Right lobe of liver (tissue), 6 donors: Measurements from ENCODE around the gene TRABD. TPM values are rescaled to one million over a fixed set of nuclear protein-coding genes. Genes with fewer than 3 reads are reported as not detected.

Source experiments
- ATAC-seq, 4 donors: fragments of 200-7000 bp; cut with Tn5 transposase; one replicate each; pipeline ENCODE4 v1.9.1; 2020; ENCODE audit warnings: mild to moderate bottlenecking in 4 of 4, moderate library complexity in 4 of 4
- DNase-seq, 3 donors: peaks; one replicate each; pipeline ENCODE4 v3.0.0-alpha.2; 2020
- H3K27ac ChIP-seq, 3 donors: fragments of 200-600 bp; one replicate each; pipeline ENCODE4 v1.8.0; 2022
- H3K27me3 ChIP-seq, 2 donors: fragments of 200-600 bp; one replicate each; pipeline ENCODE4 v1.8.0; 2022
- H3K36me3 ChIP-seq, 4 donors: fragments of 200-600 bp; sonication (generic) in 1 of 4; one replicate each; pipeline versions ENCODE4 v1.5.1 to v1.8.0; 2017 to 2022; ENCODE audit warnings: control low read depth in 1 of 4
- H3K4me1 ChIP-seq, 4 donors: fragments of 200-600 bp; sonication (generic) in 1 of 4; one replicate each; pipeline versions ENCODE4 v1.5.1 to v1.8.0; 2017 to 2022; ENCODE audit warnings: control low read depth in 1 of 4
- H3K4me3 ChIP-seq, 3 donors: fragments of 200-600 bp; one replicate each; pipeline ENCODE4 v1.8.0; 2022
- H3K9me3 ChIP-seq, 4 donors: fragments of 200-600 bp; sonication (generic) in 1 of 4; one replicate each; pipeline versions ENCODE4 v1.5.1 to v1.8.0; 2017 to 2022; ENCODE audit warnings: control low read depth in 1 of 4
- CTCF ChIP-seq, 4 donors: fragments of 200-600 bp in 3 of 4; fragments of 450-650 bp in 1 of 4; IDR thresholded peaks; one replicate each; pipeline versions ENCODE4 v1.5.1 to v1.8.0; 2016 to 2022; ENCODE audit warnings: antibody characterized with exemption in 4 of 4, mild to moderate bottlenecking in 2 of 4
- POLR2A ChIP-seq: fragments of 450-650 bp; IDR thresholded peaks from one replicate; pipeline ENCODE4 v1.6.1; 2017; ENCODE audit warnings: antibody characterized with exemption, mild to moderate bottlenecking
- WGBS: methylation state at CpG from one replicate; pipeline ENCODE4 v1.1.6; 2018; ENCODE audit warnings: low coverage, low lambda C conversion rate; ENCODE audit not compliant: insufficient coverage; ENCODE audit errors: missing lambda C conversion rate; 5-methylcytosine and 5-hydroxymethylcytosine counted together
- intact Hi-C, 2 donors: fragments of 100-400 bp; cut with DNase I; formaldehyde crosslinking; loops; one replicate each; pipeline versions ENCODE4 v1.11.2 to v1.14.1; 2022
- total RNA-seq, 6 experiments: library from RNA; depleted of rRNA in 2 of 6; stranded (reverse); fragments of >200 nt in 2 of 6; fragmentation: NEBNext Ultra II Directional in 3 of 6; extraction: Animal tissue kit (Norgen Biotek cat#: 25700) in 3 of 6; gene quantifications; one replicate each; pipeline versions ENCODE4 v1.1.0 to v1.2.4, GENCODE V29; 2016 to 2023
- donor health status: DM: no; HTN: yes; CAD: no.
- donor health status: DM: no; HTN: no; CAD: no.
- donor health status: DM: no; HTN: no; CAD: no.
- donor health status: DM: no; HTN: yes; CAD: no.
- donor health status: DM: no; HTN: yes; CAD: no.

Gene TRABD
- total RNA-seq, 6 experiments from 2014 or later: 18.9 to 30.2 (median 22.8) TPM

- Histone ChIP-seq H3K4me1 (peaks cover 0 to 4% (median 2%) of the 10 kb centered on the region in 4 donors), H3K27ac (no peak overlapping the region), H3K4me3 (no peak overlapping the region), H3K36me3 (peaks cover 6 to 75% (median 21%) of the 10 kb centered on the region in 4 donors), H3K9me3 (no peaks in the 10 kb centered on the region), H3K27me3 (no peaks in the 10 kb centered on the region)
- peak in 1 of 3 donors; percentile 19 for DNase-seq
- TF ChIP-seq CTCF (IDR thresholded peaks at IDR 0.05) (no peak), POLR2A (no peak)
- WGBS: 94% methylated on average over 6 of the region's 45 CpGs
- intact Hi-C loops: no loop called here
- ATAC-seq: no peak
Measured at GRCh38 chr22:50220603-50221409, 35.1 kb downstream of the TRABD start.

- H3K27me3 ChIP-seq: no peaks in the 10 kb centered on the region
- peaks cover 0 to 4% (median 2%) of the 10 kb centered on the region in 4 donors for H3K4me1 ChIP-seq
- intact Hi-C loops: no loop called here
- TF ChIP-seq POLR2A: no peak
- peak in 1 of 4 donors; percentile 20 for TF ChIP-seq CTCF (IDR thresholded peaks at IDR 0.05)
- no peaks in the 10 kb centered on the region for H3K9me3 ChIP-seq
- H3K27ac ChIP-seq: no peak overlapping the region
- H3K36me3 ChIP-seq: peaks cover 2 to 72% (median 17%) of the 10 kb centered on the region in 4 donors
- no peak for ATAC-seq
- peak in 1 of 3 donors; percentile 18 for DNase-seq
- WGBS: no CpG with 5 or more reads among the region's 19 CpGs
- no peak overlapping the region for H3K4me3 ChIP-seq
Measured at GRCh38 chr22:50221410-50222300, 35.9 kb downstream of the TRABD start.

- no peak for TF ChIP-seq CTCF (IDR thresholded peaks at IDR 0.05)
- no peak for TF ChIP-seq POLR2A
- intact Hi-C loops: no loop called here
- DNase-seq (no peak), ATAC-seq (no peak)
- Histone ChIP-seq H3K27me3 (no peaks in the 10 kb centered on the region), H3K27ac (no peak overlapping the region), H3K9me3 (no peaks in the 10 kb centered on the region), H3K36me3 (peaks cover 0 to 64% (median 13%) of the 10 kb centered on the region in 4 donors), H3K4me3 (no peak overlapping the region), H3K4me1 (peaks cover 0 to 4% (median 2%) of the 10 kb centered on the region in 4 donors)
- 100% methylated on average over 1 of the region's 8 CpGs for WGBS
Measured at GRCh38 chr22:50222508-50222907, 36.8 kb downstream of the TRABD start.

- WGBS: 88% methylated on average over 7 of the region's 16 CpGs
- Histone ChIP-seq H3K27ac (no peak overlapping the region), H3K4me1 (peaks cover 0 to 4% (median 2%) of the 10 kb centered on the region in 4 donors), H3K4me3 (no peak overlapping the region), H3K9me3 (no peaks in the 10 kb centered on the region), H3K36me3 (peaks cover 0 to 53% (median 8%) of the 10 kb centered on the region in 4 donors), H3K27me3 (no peaks in the 10 kb centered on the region)
- intact Hi-C loops: no loop called here
- no peak for ATAC-seq
- DNase-seq: no peak
- TF ChIP-seq CTCF (IDR thresholded peaks at IDR 0.05) (no peak), POLR2A (no peak)
Measured at GRCh38 chr22:50224071-50224470, 38.4 kb downstream of the TRABD start.
